DMS153 (cell line): ENCODE measurements around the gene FNDC8.
"Not testable (repeated sequence)": the region's sequence is repeated elsewhere in the genome, so short reads cannot be mapped to it uniquely, and the experiment has no call there.

Experiments
- DNase-seq: peaks from one replicate; lab custom pipeline; 2025; lab: John Stamatoyannopoulos, UW

FNDC8 gene

GRCh38 chr17:35095741-35096140, 25.7 kb upstream of the FNDC8 start:
- DNase-seq = no peak

- DNase-seq = no peak
These were observed 23.6 kb upstream of the FNDC8 start for GRCh38 chr17:35097776-35098175.

- DNase-seq = no peak
These were observed 21.5 kb upstream of the FNDC8 start for GRCh38 chr17:35099908-35100307.

GRCh38 chr17:35101036-35101435, 20.4 kb upstream of the FNDC8 start:
- no peak for DNase-seq

GRCh38 chr17:35101725-35102124, 19.7 kb upstream of the FNDC8 start:
- no peak for DNase-seq

- no peak for DNase-seq
These were observed 18.1 kb upstream of the FNDC8 start for GRCh38 chr17:35103271-35103670.

GRCh38 chr17:35104844-35105450, 16.5 kb upstream of the FNDC8 start:
- no peak for DNase-seq

GRCh38 chr17:35110791-35111190, 10.6 kb upstream of the FNDC8 start:
- DNase-seq = not testable (repeated sequence)

GRCh38 chr17:35116845-35117244, 4.6 kb upstream of the FNDC8 start:
- no peak for DNase-seq

- DNase-seq = no peak
These were observed 3.4 kb upstream of the FNDC8 start for GRCh38 chr17:35117984-35118383.

GRCh38 chr17:35119370-35120165, 1.8 kb upstream of the FNDC8 start, which contains the start of gene RAD51D:
RAD51D (minus strand) TSS chr17:35119860; CDS start chr17:35119613, 247 bp downstream.
- peak; percentile 64 for DNase-seq

GRCh38 chr17:35127751-35128514, 6.5 kb downstream of the FNDC8 start:
- DNase-seq = no peak

GRCh38 chr17:35129154-35129972, 7.9 kb downstream of the FNDC8 start:
- no peak for DNase-seq

GRCh38 chr17:35129973-35130351, 8.5 kb downstream of the FNDC8 start:
- no peak for DNase-seq

- DNase-seq = no peak
These were observed 9.0 kb downstream of the FNDC8 start for GRCh38 chr17:35130392-35130791.

- DNase-seq = no peak
These were observed 10.7 kb downstream of the FNDC8 start for GRCh38 chr17:35132099-35132498.

- no peak for DNase-seq
These were observed 11.6 kb downstream of the FNDC8 start for GRCh38 chr17:35132816-35133550.

GRCh38 chr17:35135322-35135721, 13.9 kb downstream of the FNDC8 start:
- DNase-seq = no peak

GRCh38 chr17:35138218-35138617, 16.8 kb downstream of the FNDC8 start:
- DNase-seq = no peak

GRCh38 chr17:35141681-35142466, 20.5 kb downstream of the FNDC8 start, which contains the start of gene NLE1:
NLE1 (minus strand) TSS chr17:35142303; CDS start chr17:35142275, 28 bp downstream.
- DNase-seq = peak; percentile 66
